SK-N-SH (cell line): ENCODE measurements around the gene CNTNAP5.

Experiments
- CHD2 ChIP-seq: fragments of 150-350 bp; IDR thresholded peaks from 2 replicates; pipeline ENCODE4 v1.6.1; 2018; ENCODE audit warnings: low read length; ENCODE audit not compliant: partially characterized antibody
- EZH2phosphoT487 ChIP-seq: fragments of 200-600 bp; sonication (generic); IDR thresholded peaks from 2 replicates; pipeline ENCODE4 v1.6.1; 2017; ENCODE audit warnings: low read depth, mixed run types, mild to moderate bottlenecking, antibody characterized with exemption, moderate library complexity, borderline replicate concordance
- GABPA ChIP-seq: IDR thresholded peaks from 2 replicates; pipeline ENCODE4 v1.4.0; 2012; ENCODE audit warnings: low read depth, mild to moderate bottlenecking
- NRF1 ChIP-seq: IDR thresholded peaks from 2 replicates; pipeline ENCODE4 v1.6.1; 2012; ENCODE audit warnings: low read depth, mild to moderate bottlenecking, low read length
- POLR2AphosphoS5 ChIP-seq: IDR thresholded peaks from 2 replicates; pipeline ENCODE4 v1.6.1; 2012; ENCODE audit warnings: low read depth, low read length
- RCOR1 ChIP-seq: fragments of 150-350 bp; IDR thresholded peaks from 2 replicates; pipeline ENCODE4 v1.6.1; 2017; ENCODE audit warnings: antibody characterized with exemption, low read length
- REST ChIP-seq: IDR thresholded peaks from 2 replicates; pipeline ENCODE4 v1.6.1; 2012; ENCODE audit warnings: mild to moderate bottlenecking, low read depth, low read length, moderate library complexity
- SIN3A ChIP-seq: IDR thresholded peaks from 2 replicates; pipeline ENCODE4 v1.6.1; 2012; ENCODE audit warnings: low read depth, mild to moderate bottlenecking, low read length, moderate library complexity, borderline replicate concordance
- TAF1 ChIP-seq: IDR thresholded peaks from 2 replicates; pipeline ENCODE4 v1.6.1; 2012; ENCODE audit warnings: low read depth, mild to moderate bottlenecking, low read length, moderate library complexity, borderline replicate concordance
- USF1 ChIP-seq: IDR thresholded peaks from 2 replicates; pipeline ENCODE4 v1.4.0; 2012; ENCODE audit warnings: low read depth, borderline replicate concordance
- TF ChIP-seq, protein P1 (sequence below): fragments of 200-600 bp; sonication (generic); IDR thresholded peaks from 2 replicates; pipeline ENCODE4 v1.6.1; 2017; ENCODE audit warnings: antibody characterized with exemption, mild to moderate bottlenecking, moderate library complexity

DNA sequence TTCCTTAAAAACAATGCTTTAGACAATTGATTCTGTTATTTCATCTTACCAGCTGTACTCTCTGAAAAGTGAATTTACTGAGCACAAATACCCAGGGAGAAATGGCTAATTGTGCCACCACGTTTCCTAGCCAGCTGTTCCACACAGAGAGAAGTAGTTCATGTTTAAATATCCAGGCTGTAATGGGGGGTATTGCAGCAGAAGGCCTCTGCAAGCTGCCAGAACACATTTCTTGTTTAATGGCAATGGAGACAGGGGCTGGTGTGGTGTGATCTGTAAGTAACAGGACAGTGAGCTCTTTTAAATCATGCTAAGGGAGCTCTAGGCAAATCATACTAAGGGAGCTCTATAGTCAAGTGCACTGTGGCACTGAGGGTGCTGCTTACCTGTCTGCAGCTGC lies 809.2 kb downstream of the CNTNAP5 start:
- no peak for TF ChIP-seq USF1
- TF ChIP-seq CHD2: no peak
- no peak for TF ChIP-seq EZH2phosphoT487
- TF ChIP-seq, protein P1, sequence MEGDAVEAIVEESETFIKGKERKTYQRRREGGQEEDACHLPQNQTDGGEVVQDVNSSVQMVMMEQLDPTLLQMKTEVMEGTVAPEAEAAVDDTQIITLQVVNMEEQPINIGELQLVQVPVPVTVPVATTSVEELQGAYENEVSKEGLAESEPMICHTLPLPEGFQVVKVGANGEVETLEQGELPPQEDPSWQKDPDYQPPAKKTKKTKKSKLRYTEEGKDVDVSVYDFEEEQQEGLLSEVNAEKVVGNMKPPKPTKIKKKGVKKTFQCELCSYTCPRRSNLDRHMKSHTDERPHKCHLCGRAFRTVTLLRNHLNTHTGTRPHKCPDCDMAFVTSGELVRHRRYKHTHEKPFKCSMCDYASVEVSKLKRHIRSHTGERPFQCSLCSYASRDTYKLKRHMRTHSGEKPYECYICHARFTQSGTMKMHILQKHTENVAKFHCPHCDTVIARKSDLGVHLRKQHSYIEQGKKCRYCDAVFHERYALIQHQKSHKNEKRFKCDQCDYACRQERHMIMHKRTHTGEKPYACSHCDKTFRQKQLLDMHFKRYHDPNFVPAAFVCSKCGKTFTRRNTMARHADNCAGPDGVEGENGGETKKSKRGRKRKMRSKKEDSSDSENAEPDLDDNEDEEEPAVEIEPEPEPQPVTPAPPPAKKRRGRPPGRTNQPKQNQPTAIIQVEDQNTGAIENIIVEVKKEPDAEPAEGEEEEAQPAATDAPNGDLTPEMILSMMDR: no peak
- no peak for TF ChIP-seq NRF1
- no peak for TF ChIP-seq TAF1
- no peak for TF ChIP-seq POLR2AphosphoS5
- TF ChIP-seq REST: no peak
- no peak for TF ChIP-seq SIN3A
- no peak for TF ChIP-seq GABPA
- no peak for TF ChIP-seq RCOR1
